RWPE1 (cell line): Measurements from ENCODE around the gene OR2M4.

ENCODE experiments used
- CTCF ChIA-PET: fragments of 350-600 bp; sonication (Branson Sonifier 250); formaldehyde crosslinking; extraction: SDS; loops from one replicate; lab custom pipeline; 2021; lab: Yijun Ruan, JAX
- POLR2A ChIA-PET: fragments of 400-600 bp; formaldehyde crosslinking; extraction: SDS; loops from one replicate; lab custom pipeline; 2020; ENCODE audit warnings: antibody characterized with exemption; ENCODE audit not compliant: low non-redundant PET; lab: Yijun Ruan, JAX
- DNase-seq: peaks from one replicate; pipeline ENCODE4 v3.0.0; 2012; ENCODE audit warnings: low spot score
- H3K27ac ChIP-seq: fragments of 450-650 bp; 2 replicates; pipeline ENCODE4 v1.5.1; 2017
- TF ChIP-seq, protein P1 (sequence below): fragments of 450-650 bp; conservative IDR thresholded peaks from 2 replicates; pipeline ENCODE4 v1.5.1; 2017; ENCODE audit warnings: low read depth, mild to moderate bottlenecking

Gene OR2M4, protein sequence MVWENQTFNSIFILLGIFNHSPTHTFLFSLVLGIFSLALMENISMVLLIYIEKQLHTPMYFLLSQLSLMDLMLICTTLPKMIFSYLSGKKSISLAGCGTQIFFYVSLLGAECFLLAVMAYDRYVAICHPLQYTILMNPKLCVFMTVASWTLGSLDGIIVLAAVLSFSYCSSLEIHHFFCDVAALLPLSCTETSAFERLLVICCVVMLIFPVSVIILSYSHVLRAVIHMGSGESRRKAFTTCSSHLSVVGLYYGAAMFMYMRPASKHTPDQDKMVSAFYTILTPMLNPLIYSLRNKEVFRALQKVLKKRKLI

DNA sequence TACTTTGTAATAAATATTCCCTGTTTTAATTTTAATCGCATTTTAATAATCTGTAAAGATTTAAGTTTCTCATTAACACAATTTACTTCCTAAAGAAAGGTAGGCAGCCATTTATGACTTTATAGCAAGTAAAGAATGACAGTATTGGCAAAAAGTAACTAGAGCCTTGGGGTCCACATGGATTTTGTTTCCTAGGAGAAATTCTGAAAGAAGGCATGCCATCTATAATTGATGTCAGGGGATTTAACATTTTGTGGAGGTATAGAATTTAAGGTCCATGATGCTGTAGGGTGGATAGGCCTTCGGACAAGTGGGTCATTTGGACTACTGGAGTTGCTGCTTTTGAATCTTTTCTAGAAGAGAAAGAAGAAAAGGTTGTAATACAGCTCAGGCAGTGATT is at the start of gene OR2M4:
Gene OR2M4 (plus strand): TSS at position 301 of the 400 bp plus-strand sequence. CDS start 7,512 bp downstream, outside the sequence.
- DNase-seq: no peak
- CTCF ChIA-PET: interaction anchor here (0.7 kb wide), 1 partner anchor 12 kb away, joined by 3 read pairs; no protein-coding TSS in a partner anchor
- POLR2A ChIA-PET: no interaction called here
- TF ChIP-seq, protein P1, sequence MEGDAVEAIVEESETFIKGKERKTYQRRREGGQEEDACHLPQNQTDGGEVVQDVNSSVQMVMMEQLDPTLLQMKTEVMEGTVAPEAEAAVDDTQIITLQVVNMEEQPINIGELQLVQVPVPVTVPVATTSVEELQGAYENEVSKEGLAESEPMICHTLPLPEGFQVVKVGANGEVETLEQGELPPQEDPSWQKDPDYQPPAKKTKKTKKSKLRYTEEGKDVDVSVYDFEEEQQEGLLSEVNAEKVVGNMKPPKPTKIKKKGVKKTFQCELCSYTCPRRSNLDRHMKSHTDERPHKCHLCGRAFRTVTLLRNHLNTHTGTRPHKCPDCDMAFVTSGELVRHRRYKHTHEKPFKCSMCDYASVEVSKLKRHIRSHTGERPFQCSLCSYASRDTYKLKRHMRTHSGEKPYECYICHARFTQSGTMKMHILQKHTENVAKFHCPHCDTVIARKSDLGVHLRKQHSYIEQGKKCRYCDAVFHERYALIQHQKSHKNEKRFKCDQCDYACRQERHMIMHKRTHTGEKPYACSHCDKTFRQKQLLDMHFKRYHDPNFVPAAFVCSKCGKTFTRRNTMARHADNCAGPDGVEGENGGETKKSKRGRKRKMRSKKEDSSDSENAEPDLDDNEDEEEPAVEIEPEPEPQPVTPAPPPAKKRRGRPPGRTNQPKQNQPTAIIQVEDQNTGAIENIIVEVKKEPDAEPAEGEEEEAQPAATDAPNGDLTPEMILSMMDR: no peak
- no peak within 1 kb of the TSS for H3K27ac ChIP-seq

DNA sequence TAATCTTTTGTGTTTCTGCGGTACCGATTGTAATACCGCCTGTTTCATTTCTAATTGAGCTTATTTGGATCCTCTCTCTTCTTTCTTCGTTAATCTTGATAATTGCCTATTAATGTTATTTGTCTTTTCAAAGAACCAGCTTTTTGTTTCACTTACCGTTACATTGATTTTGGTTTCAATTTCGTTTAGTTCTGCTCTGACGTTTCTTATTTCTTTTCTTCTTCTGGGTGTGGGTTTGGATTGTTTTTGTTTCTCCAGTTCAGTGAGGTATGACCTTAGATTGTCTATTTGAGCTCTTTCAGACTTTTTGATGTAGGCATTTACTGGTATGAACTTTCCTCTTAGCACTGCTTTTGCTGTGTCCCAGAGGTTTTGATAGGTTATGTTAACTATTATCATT is 47.2 kb upstream of the OR2M4 start:
- TF ChIP-seq, protein P1: no peak
- DNase-seq: no peak
- ChIA-PET CTCF (no interaction called here), POLR2A (no interaction called here)
- no peak overlapping the region for H3K27ac ChIP-seq

DNA sequence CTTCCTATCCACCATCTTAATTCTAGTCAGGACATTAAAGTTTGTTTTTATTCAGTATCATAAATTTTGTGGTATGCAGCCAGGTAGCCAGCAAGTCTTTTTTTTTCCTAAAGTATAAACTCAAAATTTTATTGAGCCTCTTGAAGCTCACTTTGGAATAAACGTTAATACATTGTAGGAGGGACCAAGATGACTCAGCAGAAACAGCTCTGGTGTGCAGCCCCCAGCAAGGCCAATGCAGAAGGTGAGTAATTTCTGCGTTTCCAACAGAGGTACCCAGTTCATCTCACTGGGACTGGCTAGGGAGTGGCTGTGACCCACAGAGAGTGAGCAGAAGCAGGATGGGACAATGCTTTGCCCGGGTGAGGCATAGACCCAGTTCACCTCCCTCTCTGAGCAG is 43.9 kb upstream of the OR2M4 start:
- POLR2A ChIA-PET: no interaction called here
- H3K27ac ChIP-seq: no peak overlapping the region
- CTCF ChIA-PET: no interaction called here
- DNase-seq: no peak
- TF ChIP-seq, protein P1: no peak

DNA sequence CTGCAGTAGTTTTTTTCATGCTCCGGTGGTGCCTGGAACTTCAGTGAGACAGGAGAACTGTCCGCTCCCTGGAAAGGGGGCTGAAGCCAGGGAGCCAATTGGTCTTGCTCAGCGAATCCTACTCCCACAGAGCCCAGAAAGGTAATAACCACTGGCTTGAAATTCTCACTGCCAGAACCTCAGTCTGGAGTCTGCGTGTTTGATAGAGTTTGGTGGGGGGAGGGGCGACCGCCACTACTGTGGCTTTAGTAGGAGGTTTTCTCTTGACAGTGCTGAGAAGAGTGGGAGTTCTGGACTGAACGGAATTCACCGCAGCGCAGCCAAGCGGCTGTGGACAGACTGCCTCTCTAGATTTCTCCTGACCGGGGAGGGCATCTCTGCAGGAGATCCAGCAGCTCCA is 42.2 kb upstream of the OR2M4 start:
- DNase-seq: no peak
- TF ChIP-seq, protein P1: no peak
- POLR2A ChIA-PET: no interaction called here
- CTCF ChIA-PET: no interaction called here
- H3K27ac ChIP-seq: no peak overlapping the region

DNA sequence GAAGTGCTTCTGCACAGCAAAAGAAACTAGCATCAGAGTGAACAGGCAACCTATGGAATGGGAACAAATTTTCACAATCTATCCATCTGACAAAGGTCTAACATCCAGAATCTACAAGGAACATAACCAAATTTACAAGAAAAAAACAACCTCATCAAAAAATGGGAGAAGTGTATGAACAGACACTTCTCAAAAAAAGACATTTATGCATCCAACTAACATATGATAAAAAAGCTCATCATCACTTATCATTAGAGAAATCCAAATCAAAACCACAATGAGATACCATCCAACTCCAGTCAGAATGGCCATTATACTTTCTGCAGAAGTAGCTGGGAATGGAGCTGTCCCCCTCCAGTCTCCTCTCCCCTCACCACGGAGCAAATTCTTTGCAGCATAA is 37.1 kb upstream of the OR2M4 start:
- H3K27ac ChIP-seq: no peak overlapping the region
- ChIA-PET POLR2A (no interaction called here), CTCF (no interaction called here)
- no peak for DNase-seq
- TF ChIP-seq, protein P1: no peak

DNA sequence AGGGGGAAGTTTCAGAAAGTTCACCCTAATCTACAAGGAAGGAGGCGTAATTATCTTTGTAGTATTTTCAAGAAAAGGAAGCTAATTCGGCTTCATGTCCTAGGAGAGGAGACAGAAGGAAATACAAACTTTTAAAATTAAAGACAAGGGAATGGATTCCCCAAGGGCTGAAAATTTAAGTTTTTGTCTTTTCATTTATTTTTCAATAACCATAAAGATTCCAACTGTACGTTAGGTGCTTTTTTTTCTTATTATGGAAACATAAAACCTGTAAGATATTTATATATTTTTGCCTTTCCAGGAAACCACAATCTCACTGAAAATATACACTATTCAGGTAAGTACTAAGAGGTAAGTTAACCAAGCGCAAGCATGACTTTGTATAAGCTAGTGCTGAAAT is 34.3 kb upstream of the OR2M4 start, which contains the start of gene OR2M3:
Gene OR2M3 (plus strand): TSS at position 301 of the 400 bp plus-strand sequence. CDS start 5,803 bp downstream, outside the sequence.
- CTCF ChIA-PET: no interaction called here
- POLR2A ChIA-PET: no interaction called here

More for the DNA sequence above, 34.3 kb upstream of the OR2M4 start, which contains the start of gene OR2M3:
- DNase-seq: no peak
- TF ChIP-seq, protein P1: no peak
- H3K27ac ChIP-seq: no peak within 1 kb of the TSS
